Measurements from ENCODE around the gene PSD4. TPM values are rescaled to one million over a fixed set of nuclear protein-coding genes. Genes with fewer than 3 reads are reported as not detected.

PSD4 gene
- total and polyA plus RNA-seq, 2 of the 8 experiments (the other 6 are each of a cell fraction or from before 2014, with no cell fraction given), result 0.53 to 1.2 TPM

DNA sequence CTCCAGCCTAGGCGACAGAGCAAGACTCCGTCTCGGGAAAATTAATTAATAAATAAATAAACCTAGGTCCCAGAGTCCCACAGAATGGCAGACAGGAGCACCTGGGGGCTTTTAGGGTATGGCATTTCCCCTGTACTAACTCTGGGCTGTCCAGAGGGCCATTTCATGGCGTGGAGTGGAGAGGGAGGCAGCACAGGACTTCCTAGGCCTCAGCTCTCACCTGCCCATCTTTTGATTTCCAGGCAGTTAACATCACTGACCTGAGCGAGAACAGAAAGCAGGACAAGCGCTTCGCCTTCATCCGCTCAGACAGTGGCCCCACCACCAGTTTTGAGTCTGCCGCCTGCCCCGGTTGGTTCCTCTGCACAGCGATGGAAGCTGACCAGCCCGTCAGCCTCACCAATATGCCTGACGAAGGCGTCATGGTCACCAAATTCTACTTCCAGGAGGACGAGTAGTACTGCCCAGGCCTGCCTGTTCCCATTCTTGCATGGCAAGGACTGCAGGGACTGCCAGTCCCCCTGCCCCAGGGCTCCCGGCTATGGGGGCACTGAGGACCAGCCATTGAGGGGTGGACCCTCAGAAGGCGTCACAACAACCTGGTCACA lies 41.3 kb upstream of the PSD4 start:
- Histone ChIP-seq H3K4me1 (replicated peaks in 1 of 4; ENCODE audit: control insufficient read depth in 3 of 4, insufficient read depth in 4 of 4, low read length in 3 of 4) (no peaks in the 10 kb centered on the region), H3K27me3 (replicated peaks in 1 of 4; ENCODE audit: control insufficient read depth in 3 of 4, extremely low read depth in 1 of 4, insufficient read depth in 3 of 4, low read length in 3 of 4) (no peaks in the 10 kb centered on the region), H3K79me2 (ENCODE audit: control insufficient read depth in 1 of 2, insufficient read depth in 2 of 2, low read length in 2 of 2) (no peaks in the 10 kb centered on the region), H3K9ac (replicated peaks in 1 of 4; ENCODE audit: extremely low read depth in 1 of 4, low read depth in 3 of 4, low read length in 3 of 4) (no peak overlapping the region), H3K4ac (replicated peaks; ENCODE audit: insufficient read length, low read depth, low read length) (no peak overlapping the region), H2BK20ac (ENCODE audit: low read length) (no peak overlapping the region), H3K23ac (ENCODE audit: insufficient read length) (no peak overlapping the region), H3K18ac (ENCODE audit: extremely low read depth, low read length) (no peak overlapping the region), H3K79me1 (ENCODE audit: low read depth, low read length) (no peaks in the 10 kb centered on the region), H3K27ac (ENCODE audit: low read depth, low read length) (no peak overlapping the region), H3K23me2 (ENCODE audit: low read depth, low read length) (no peaks in the 10 kb centered on the region), H2BK12ac (ENCODE audit: low read depth, low read length) (no peak overlapping the region), H4K91ac (replicated peaks; ENCODE audit: insufficient read length, low read length) (no peak overlapping the region), H2BK15ac (ENCODE audit: low read length) (no peak overlapping the region), H2AFZ (ENCODE audit: low read length) (no peak overlapping the region), H2BK5ac (ENCODE audit: low read depth, low read length) (no peak overlapping the region), H3K4me3 (ENCODE audit: extremely low read depth in 1 of 4, insufficient read depth in 2 of 4, low read depth in 3 of 4, low read length in 4 of 4) (no peak overlapping the region), H3K14ac (ENCODE audit: insufficient read length) (no peak overlapping the region), H3K56ac (replicated peaks; ENCODE audit: insufficient read length, low read depth, low read length) (no peak overlapping the region), H4K20me1 (replicated peaks in 1 of 2; ENCODE audit: control insufficient read depth in 1 of 2, insufficient read depth in 2 of 2, low read length in 2 of 2) (no peaks in the 10 kb centered on the region), H4K5ac (ENCODE audit: insufficient read length, low read depth, low read length) (no peak overlapping the region), H3K4me2 (ENCODE audit: insufficient read depth in 1 of 2, low read depth in 2 of 2, low read length in 2 of 2) (no peak overlapping the region), H3K36me3 (ENCODE audit: control insufficient read depth in 2 of 4, insufficient read depth in 4 of 4, low read length in 3 of 4) (no peaks in the 10 kb centered on the region), H2AK5ac (ENCODE audit: low read depth, low read length) (no peak overlapping the region), H4K8ac (ENCODE audit: extremely low read depth, insufficient read depth, low read length) (no peak overlapping the region; the same call in 1 of the 2 replicates), H2BK120ac (replicated peaks; ENCODE audit: low read depth, low read length) (no peak overlapping the region), H3K9me3 (ENCODE audit: insufficient read depth in 2 of 2, low read depth in 1 of 2, low read length in 1 of 2) (no peaks in the 10 kb centered on the region)
- POLR2A ChIA-PET (ENCODE audit: partially characterized antibody), result interaction anchor here (0.6 kb wide), 1 partner anchor 121 kb away, joined by 4 read pairs; no protein-coding TSS in a partner anchor
- WGBS, 2 experiments (ENCODE audit: extremely low coverage in 1 of 2, insufficient coverage in 1 of 2, insufficient read length in 1 of 2, insufficient replicate concordance in 2 of 2, low coverage in 1 of 2, low lambda C conversion rate in 2 of 2, missing lambda C conversion rate in 1 of 2), result 88% methylated on average over 17 of the region's 17 CpGs; no CpG with 5 or more reads in 1 of the 2 experiments
- FAIRE-seq (no peak), DNase-seq (ENCODE audit: low read depth in 1 of 2, low spot score in 2 of 2) (no peak)
- CTCF ChIA-PET (ENCODE audit: partially characterized antibody), result interaction anchor here (0.7 to 12.3 kb wide), 4 partner anchors 61 to 261 kb away, joined by 4 to 253 read pairs (median 8); no protein-coding TSS in a partner anchor
- TF ChIP-seq TCF12 (IDR thresholded peaks at IDR 0.05; ENCODE audit: low read depth, low read length) (no peak), BCL11A (IDR thresholded peaks at IDR 0.05; ENCODE audit: low read depth in 2 of 2, low read length in 2 of 2) (no peak), YY1 (IDR thresholded peaks at IDR 0.05; ENCODE audit: low read depth, low read length) (no peak), GTF2F1 (IDR thresholded peaks at IDR 0.05; ENCODE audit: borderline replicate concordance, low read depth, low read length) (no peak), SIN3A (conservative IDR thresholded peaks at IDR 0.05 in 1 of 2, IDR thresholded peaks at IDR 0.05 in 1 of 2; ENCODE audit: low read depth in 1 of 2, low read length in 2 of 2) (no peak), PHF8 (conservative IDR thresholded peaks at IDR 0.05; ENCODE audit: low read depth, low read length) (no peak), SIX5 (IDR thresholded peaks at IDR 0.05; ENCODE audit: low read depth, low read length) (no peak), RFX5 (IDR thresholded peaks at IDR 0.05; ENCODE audit: borderline replicate concordance, low read depth, low read length) (no peak), CEBPB (IDR thresholded peaks at IDR 0.05; ENCODE audit: low read depth, low read length) (no peak), CBX8 (IDR thresholded peaks at IDR 0.05; ENCODE audit: borderline replicate concordance, low read depth, low read length) (no peak), KDM5A (IDR thresholded peaks at IDR 0.05; ENCODE audit: low read length) (no peak)
- TF ChIP-seq, protein P1, sequence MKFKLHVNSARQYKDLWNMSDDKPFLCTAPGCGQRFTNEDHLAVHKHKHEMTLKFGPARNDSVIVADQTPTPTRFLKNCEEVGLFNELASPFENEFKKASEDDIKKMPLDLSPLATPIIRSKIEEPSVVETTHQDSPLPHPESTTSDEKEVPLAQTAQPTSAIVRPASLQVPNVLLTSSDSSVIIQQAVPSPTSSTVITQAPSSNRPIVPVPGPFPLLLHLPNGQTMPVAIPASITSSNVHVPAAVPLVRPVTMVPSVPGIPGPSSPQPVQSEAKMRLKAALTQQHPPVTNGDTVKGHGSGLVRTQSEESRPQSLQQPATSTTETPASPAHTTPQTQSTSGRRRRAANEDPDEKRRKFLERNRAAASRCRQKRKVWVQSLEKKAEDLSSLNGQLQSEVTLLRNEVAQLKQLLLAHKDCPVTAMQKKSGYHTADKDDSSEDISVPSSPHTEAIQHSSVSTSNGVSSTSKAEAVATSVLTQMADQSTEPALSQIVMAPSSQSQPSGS (IDR thresholded peaks at IDR 0.05; ENCODE audit: low read length), result no peak
